Medulla oblongata (tissue), 1 donor: Measurements from ENCODE around the gene ZMYM5.
"Not testable (repeated sequence)": the region's sequence is repeated elsewhere in the genome, so short reads cannot be mapped to it uniquely, and the experiment has no call there.

Source experiments
- DNase-seq: peaks from one replicate; pipeline ENCODE4 v3.0.0-alpha.2; 2015; ENCODE audit errors: extremely low spot score

ZMYM5 gene

GRCh38 chr13:19818223-19818842, 45.1 kb downstream of the ZMYM5 start:
- no peak for DNase-seq

GRCh38 chr13:19817510-19818158, 45.8 kb downstream of the ZMYM5 start:
- no peak for DNase-seq

- DNase-seq = no peak
Observed at GRCh38 chr13:19817106-19817505, 46.3 kb downstream of the ZMYM5 start.

- not testable (repeated sequence) for DNase-seq
Observed at GRCh38 chr13:19815842-19816241, 47.6 kb downstream of the ZMYM5 start.

- no peak for DNase-seq
Observed at GRCh38 chr13:19810996-19811881, 52.2 kb downstream of the ZMYM5 start.

GRCh38 chr13:19810151-19810550, 53.3 kb downstream of the ZMYM5 start:
- no peak for DNase-seq

- DNase-seq = no peak
Observed at GRCh38 chr13:19805765-19806164, 57.7 kb downstream of the ZMYM5 start.

GRCh38 chr13:19795956-19796355, 67.5 kb downstream of the ZMYM5 start:
- no peak for DNase-seq

GRCh38 chr13:19794631-19795030, 68.8 kb downstream of the ZMYM5 start:
- DNase-seq = no peak

- no peak for DNase-seq
Observed at GRCh38 chr13:19791953-19792537, 71.4 kb downstream of the ZMYM5 start.

GRCh38 chr13:19782727-19783682, 80.4 kb downstream of the ZMYM5 start, which contains the start of gene PSPC1:
Gene PSPC1, minus strand, starts transcription at chr13:19782945. Its CDS starts 188 bp downstream, at chr13:19782757.
- peak; percentile 97 for DNase-seq

- DNase-seq = peak; percentile 42
Observed at GRCh38 chr13:19782049-19782726, 81.3 kb downstream of the ZMYM5 start.

- peak; percentile 10 for DNase-seq
Observed at GRCh38 chr13:19781526-19781925, 81.9 kb downstream of the ZMYM5 start.

- not testable (repeated sequence) for DNase-seq
Observed at GRCh38 chr13:19780753-19781418, 82.6 kb downstream of the ZMYM5 start.
